DOHH2 (cell line): ENCODE results near the gene CIPC.

ENCODE experiments used
- CTCF ChIP-seq: fragments of 200-600 bp; sonication (generic); IDR thresholded peaks from one replicate; pipeline ENCODE4 v1.5.1; 2014; ENCODE audit warnings: antibody characterized with exemption, mild to moderate bottlenecking, low read depth, low read length; ENCODE audit not compliant: poor library complexity, severe bottlenecking
- EZH2phosphoT487 ChIP-seq: fragments of 200-600 bp; sonication (generic); IDR thresholded peaks from 2 replicates; pipeline ENCODE4 v1.6.1; 2017; ENCODE audit warnings: borderline replicate concordance, mild to moderate bottlenecking, antibody characterized with exemption, low read length, moderate library complexity, mixed read lengths

GRCh38 chr14:77066578-77067172 is 31.4 kb upstream of the CIPC start:
- TF ChIP-seq CTCF, result no peak
- TF ChIP-seq EZH2phosphoT487, result no peak
